TTC549 (cell line): ENCODE measurements around the gene TCF19.
"Not testable (repeated sequence)": the region's sequence is repeated elsewhere in the genome, so short reads cannot be mapped to it uniquely, and the experiment has no call there.

Source experiments
- FAIRE-seq: peaks from 2 replicates; lab custom pipeline; 2012; peaks lifted over from hg19 to GRCh38; lab: Jason Lieb, UNC

Gene TCF19

DNA sequence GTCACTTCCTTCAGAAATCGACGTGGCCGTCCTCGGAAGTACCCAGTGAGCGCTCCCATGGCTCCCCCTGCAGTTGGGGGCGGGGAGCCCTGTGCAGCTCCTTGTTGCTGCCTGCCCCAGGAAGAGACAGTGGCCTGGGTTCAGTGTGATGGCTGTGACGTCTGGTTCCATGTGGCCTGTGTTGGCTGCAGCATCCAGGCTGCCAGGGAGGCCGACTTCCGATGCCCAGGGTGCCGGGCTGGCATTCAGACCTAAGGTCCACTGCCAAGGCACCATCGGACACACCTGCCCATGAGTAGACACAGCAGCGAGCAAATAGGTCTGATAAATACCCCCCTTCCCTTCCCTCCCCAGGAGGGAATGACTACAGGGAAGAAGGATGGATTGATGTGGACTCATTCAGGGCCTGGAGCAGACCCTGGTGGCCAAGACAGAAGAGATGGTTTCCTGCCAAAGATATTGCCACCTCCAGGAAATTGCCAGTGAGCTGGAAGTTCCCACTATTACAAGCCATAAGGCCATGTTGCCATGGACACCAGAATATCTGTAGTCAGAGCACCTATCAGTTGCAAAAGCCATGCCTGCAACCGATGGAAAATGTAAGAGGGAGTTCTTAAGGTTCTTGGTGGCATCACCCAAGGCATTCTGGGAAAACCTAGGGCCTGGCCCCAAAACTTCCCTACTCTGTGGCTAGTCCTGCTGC, 4.2 kb downstream of the TCF19 start:
- no peak for FAIRE-seq

DNA sequence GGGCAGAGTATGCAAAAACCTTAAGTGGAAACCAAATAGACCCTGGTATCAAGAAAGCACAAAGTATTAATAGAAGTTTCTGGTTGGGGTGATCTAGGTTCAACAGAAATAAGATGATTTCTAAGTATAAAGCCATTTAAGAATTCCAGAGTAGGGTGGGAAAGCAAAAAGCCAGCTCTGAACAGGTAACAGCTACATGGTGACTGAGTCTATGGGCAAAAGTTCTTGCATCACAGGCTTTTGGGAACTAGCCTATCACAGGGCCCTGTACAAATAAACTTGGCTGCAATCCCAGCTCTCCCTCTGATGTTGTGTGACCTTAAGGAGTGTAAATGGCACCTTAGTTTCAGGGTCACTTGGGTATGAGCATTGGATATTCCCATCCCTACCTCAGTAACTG, 5.5 kb downstream of the TCF19 start:
- no peak for FAIRE-seq

GRCh38 chr6:31164475-31165063, 6.2 kb downstream of the TCF19 start:
- not testable (repeated sequence) for FAIRE-seq

DNA sequence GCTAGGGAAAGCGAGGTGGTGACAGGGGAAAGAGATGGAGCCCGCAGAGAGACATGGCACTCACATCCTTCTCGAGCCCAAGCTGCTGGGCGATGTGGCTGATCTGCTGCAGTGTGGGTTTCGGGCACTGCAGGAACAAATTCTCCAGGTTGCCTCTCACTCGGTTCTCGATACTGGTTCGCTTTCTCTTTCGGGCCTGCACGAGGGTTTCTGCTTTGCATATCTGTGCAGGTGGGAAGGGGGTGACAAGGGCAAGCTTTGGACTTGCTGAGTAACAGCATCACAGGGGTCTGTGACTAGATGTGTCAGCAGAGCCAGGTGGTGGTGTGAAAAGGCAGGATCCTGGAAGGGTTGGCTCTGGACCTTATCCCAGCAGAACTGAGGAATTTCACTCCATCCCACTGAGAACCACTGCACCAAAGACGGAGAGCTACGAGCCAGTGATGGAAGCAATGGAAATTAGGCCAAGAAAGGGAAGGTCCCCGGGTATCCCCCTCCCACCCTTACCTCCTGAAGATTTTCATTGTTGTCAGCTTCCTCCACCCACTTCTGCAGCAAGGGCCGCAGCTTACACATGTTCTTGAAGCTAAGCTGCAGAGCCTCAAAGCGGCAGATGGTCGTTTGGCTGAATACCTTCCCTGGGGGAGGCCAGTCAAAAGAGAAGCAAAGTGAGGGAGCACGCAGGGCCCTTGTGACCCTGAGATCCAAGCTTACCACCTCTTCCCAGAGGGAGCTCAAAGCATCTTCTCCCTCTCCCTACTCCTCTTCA, 6.9 kb downstream of the TCF19 start:
- not testable (repeated sequence) for FAIRE-seq

GRCh38 chr6:31165986-31166385, 7.6 kb downstream of the TCF19 start:
- no peak for FAIRE-seq

- FAIRE-seq: no peak
Measured at GRCh38 chr6:31168606-31169005, 10.2 kb downstream of the TCF19 start.

- no peak for FAIRE-seq
Measured at GRCh38 chr6:31169123-31169857, 10.9 kb downstream of the TCF19 start.

DNA sequence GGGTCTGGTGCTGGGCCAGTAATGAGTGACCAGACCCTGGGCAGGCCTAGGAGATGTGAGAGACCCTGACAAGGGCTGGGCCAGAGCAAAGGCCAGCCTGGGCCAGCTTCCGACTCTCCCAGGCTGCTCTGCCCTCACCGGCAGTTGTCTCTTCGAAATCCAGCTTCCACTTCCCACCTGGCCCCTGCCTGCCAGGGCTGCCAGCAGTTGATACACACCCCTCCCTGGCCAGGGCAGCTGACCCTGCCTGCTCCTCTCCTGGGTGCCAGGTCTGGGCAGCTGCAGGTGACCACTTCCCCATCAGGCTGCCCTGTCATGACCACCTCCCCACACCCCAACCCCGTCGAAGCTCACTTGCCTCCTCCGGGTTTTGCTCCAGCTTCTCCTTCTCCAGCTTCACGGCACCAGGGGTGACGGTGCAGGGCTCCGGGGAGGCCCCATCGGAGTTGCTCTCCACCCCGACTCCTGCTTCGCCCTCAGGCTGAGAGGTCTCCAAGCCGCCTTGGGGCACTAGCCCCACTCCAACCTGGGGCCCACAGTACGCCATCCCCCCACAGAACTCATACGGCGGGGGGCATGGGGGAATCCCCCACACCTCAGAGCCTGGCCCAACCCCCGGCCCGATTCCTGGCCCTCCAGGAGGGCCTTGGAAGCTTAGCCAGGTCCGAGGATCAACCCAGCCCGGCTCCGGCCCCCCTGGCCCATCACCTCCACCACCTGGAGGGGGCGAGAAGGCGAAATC, 11.6 kb downstream of the TCF19 start:
- not testable (repeated sequence) for FAIRE-seq

DNA sequence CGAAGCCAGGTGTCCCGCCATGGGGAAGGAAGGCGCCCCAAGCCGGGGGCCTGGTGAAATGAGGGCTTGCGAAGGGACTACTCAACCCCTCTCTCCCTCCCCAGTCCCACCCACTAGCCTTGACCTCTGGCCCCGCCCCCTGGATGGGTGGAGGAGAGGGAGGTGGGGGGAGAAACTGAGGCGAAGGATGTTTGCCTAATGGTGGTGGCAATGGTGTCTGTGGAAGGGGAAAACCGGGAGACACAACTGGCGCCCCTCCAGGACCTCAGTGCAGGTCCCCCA, 12.2 kb downstream of the TCF19 start, which contains the start of gene POU5F1:
TSS of gene POU5F1 (minus strand) at position 83 of the 282 bp plus-strand sequence. CDS start at position 21, 62 bp downstream.
- no peak for FAIRE-seq

GRCh38 chr6:31170987-31171671, 12.7 kb downstream of the TCF19 start:
- no peak for FAIRE-seq

GRCh38 chr6:31171931-31172905, 13.8 kb downstream of the TCF19 start:
- FAIRE-seq: no peak

GRCh38 chr6:31172973-31173384, 14.6 kb downstream of the TCF19 start:
- FAIRE-seq: no peak

DNA sequence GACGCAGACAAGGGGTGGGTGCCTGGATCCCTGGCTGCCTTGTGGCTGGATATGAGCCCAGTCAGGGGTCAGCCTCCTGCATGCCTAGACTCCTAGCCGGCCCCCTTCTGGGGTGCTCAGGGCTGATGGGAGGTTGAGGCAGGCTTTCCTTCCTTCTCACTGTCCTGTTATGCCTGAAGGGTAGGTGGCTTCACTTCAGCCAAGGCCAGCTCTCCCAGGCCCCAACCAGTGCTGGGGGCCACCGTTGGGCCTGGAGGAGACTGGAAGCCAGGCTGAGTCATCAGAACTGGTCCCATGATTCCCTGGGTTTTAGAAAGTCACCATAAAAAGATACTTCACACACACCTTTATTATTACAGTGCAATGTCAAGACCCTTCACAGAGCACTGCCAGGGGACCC, 15.0 kb downstream of the TCF19 start:
- FAIRE-seq: no peak

DNA sequence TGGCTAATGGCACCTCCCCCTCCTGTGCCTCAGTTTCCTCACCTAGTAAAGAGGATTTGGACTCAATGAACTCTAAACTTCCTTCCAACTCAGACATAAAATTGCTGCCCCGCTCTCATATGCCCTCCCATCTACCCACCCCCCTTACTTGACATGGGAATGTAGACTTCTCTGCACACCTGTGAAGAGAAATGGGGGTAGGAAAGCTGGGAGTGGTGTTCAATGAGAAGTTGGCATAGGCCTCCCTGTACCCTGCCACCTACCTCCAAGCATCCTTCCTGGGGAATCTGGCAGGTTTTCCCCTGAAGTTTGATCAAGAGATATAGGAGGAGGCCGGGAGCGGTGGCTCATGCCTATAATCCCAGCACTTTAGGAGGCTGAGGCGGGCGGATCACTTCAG, 16.0 kb downstream of the TCF19 start:
- no peak for FAIRE-seq

GRCh38 chr6:31175971-31176370, 17.6 kb downstream of the TCF19 start:
- FAIRE-seq: no peak

DNA sequence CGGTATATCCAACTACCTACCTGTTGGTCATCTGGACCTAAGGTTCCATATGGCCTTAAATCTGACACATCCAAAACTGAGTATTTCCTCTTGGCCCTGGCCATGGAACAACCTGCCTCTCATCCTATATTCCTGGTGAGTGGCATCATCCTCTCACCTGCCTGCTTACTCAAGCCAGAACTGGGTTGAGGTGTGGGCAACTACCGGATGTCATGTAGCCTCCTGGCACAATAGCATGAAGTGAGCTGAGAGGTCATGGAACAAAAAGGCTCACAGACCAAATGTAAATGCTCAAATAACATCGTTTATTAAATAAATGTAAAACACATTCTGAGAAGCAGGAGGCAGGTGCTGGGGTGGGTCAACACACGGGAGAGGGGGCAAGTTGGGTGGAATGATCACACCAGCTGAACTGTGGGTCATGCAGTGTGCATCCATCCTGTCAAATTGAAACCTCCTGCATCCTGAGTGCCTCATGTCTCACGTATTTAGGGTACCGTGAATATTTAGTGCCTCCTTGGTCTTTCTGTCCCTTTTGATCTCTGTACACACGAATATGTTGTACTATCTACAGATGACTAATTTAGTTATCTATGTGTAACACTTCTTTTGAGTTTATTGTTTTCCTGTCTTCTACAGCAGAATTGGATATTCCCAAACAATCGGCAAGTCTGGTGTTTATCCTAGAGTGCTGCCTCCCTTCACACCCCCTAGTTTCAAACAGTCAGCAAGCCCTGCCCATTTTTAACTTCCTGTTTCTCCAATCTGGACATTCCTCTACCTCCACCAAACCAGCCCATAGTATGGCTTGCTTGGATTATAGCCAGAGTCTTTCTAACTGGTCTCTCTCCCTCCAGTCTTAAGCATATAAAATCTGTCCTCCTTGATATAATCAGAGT, 20.0 kb downstream of the TCF19 start:
- no peak for FAIRE-seq

DNA sequence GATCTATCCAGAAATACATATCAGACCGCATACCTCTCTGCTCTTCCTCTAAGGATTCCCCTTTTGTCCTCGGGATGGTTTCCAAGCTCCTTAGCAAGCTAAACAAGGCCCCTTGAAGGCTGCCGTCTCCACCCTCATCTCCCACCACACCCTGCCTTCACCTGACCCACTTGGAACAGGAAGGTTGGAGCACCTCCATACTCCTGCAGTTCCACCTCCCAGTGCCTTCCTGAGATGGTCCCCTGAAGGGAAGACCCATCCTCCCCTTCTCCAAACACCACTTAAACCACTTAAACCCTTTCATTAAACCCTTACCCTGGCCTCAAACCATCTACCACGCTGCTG, 20.6 kb downstream of the TCF19 start:
- FAIRE-seq: no peak

DNA sequence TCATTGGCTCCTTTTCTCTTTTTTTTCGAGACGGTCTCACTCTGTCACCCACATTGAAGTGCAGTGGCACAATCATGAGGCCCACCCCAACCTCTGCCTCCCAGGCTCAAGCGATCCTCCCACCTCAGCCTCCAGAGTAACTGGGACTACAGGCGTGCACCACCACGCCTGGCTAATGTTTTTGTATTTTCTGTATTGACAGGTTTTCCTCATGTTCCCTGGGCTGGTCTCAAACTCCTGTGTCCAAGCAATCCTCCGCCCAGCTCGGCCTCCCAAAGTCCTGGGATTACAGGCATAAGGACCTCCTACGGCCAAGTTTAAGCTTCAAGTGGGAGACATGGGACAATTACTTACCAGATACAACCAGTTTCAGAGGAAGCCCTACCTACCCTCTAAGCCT, 21.5 kb downstream of the TCF19 start:
- FAIRE-seq: no peak

- no peak for FAIRE-seq
Measured at GRCh38 chr6:31180500-31180899, 22.1 kb downstream of the TCF19 start.
